GM15510 (cell line): ENCODE measurements around the gene IKZF4.

Experiments
- POLR2A ChIP-seq: IDR thresholded peaks from 3 replicates; pipeline ENCODE4 v1.6.1; 2011; ENCODE audit warnings: borderline replicate concordance; ENCODE audit not compliant: insufficient read length; ENCODE audit errors: extremely low read depth

Gene IKZF4

GRCh38 chr12:56020423-56021184 is at the start of gene IKZF4:
IKZF4 (plus strand) TSS chr12:56021043; CDS start chr12:56021494, 451 bp downstream.
- TF ChIP-seq POLR2A, result no peak

GRCh38 chr12:55972042-55972441 is 48.8 kb upstream of the IKZF4 start:
- TF ChIP-seq POLR2A, result no peak

- no peak for TF ChIP-seq POLR2A
These were observed 48.4 kb upstream of the IKZF4 start for GRCh38 chr12:55972456-55972855.

GRCh38 chr12:55972911-55973598 is 47.8 kb upstream of the IKZF4 start:
- no peak for TF ChIP-seq POLR2A

- TF ChIP-seq POLR2A, result peak; percentile 87
These were observed 47.1 kb upstream of the IKZF4 start, which contains the start of gene RAB5B for GRCh38 chr12:55973599-55974307. RAB5B (plus strand) TSS chr12:55974078; CDS start chr12:55986961, 12,883 bp downstream.

GRCh38 chr12:55974308-55974730 is 46.5 kb upstream of the IKZF4 start:
- TF ChIP-seq POLR2A, result no peak

GRCh38 chr12:55978393-55978792 is 42.5 kb upstream of the IKZF4 start:
- TF ChIP-seq POLR2A, result no peak

- no peak for TF ChIP-seq POLR2A
These were observed 41.8 kb upstream of the IKZF4 start for GRCh38 chr12:55979069-55979468.

- no peak for TF ChIP-seq POLR2A
These were observed 38.4 kb upstream of the IKZF4 start for GRCh38 chr12:55982319-55982936.

- no peak for TF ChIP-seq POLR2A
These were observed 37.5 kb upstream of the IKZF4 start for GRCh38 chr12:55983232-55983842.

- no peak for TF ChIP-seq POLR2A
These were observed 36.0 kb upstream of the IKZF4 start for GRCh38 chr12:55984861-55985260.

GRCh38 chr12:55985341-55985740 is 35.5 kb upstream of the IKZF4 start:
- no peak for TF ChIP-seq POLR2A

GRCh38 chr12:55991110-55991509 is 29.7 kb upstream of the IKZF4 start:
- TF ChIP-seq POLR2A, result no peak

- no peak for TF ChIP-seq POLR2A
These were observed 27.5 kb upstream of the IKZF4 start for GRCh38 chr12:55993230-55993853.
